GM21529 (cell line): ENCODE results near the gene MLLT3.
A peak's percentile ranks its signal among the peaks of the same experiment; 100 is the strongest.

Experiments
- ATAC-seq: cut with Tn5 transposase; IDR thresholded peaks from one replicate; pipeline ENCODE4 v1.9.1; 2021; ENCODE audit not compliant: unreplicated experiment

Gene MLLT3

DNA sequence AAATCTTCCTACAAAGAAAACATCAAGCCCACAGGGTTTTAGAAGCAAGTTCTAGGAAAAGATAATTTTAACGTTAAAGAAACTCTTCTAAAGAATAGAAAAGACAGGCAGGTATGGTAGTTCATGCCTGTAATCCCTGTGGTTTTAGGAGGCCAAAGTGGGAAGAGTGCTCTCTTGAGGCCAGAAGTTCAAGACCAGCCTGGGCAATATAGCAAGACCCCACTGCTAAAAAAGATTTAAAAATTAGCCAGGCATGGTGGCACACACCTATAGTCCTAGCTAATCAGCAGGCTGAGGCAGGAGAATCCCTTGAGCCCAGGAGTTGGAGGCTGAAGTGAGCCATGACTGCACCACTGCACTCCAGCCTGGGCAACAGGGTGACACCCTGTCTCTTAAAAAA is 193.3 kb downstream of the MLLT3 start:
- ATAC-seq, result no peak

- no peak for ATAC-seq
Measured at GRCh38 chr9:20427359-20427758, 194.9 kb downstream of the MLLT3 start.

DNA sequence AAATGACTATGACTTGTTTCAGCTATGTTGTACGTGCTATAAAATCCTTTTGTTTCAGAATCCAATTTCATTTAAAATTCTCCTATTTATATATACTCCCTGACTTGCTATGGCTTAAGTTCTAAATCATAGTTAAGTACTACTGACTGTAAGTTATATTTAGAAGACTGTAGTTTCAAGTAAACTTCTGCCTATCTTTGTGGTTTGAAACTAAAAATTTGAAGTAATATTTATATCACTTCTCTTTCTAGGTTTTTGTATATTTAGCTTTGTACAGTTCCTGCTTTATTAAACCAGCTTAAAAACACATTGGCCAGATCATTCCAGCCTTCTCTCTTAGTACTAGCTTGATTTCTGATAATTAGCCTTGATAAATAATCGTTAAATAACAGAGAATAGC is 196.3 kb downstream of the MLLT3 start:
- peak; percentile 87 for ATAC-seq

DNA sequence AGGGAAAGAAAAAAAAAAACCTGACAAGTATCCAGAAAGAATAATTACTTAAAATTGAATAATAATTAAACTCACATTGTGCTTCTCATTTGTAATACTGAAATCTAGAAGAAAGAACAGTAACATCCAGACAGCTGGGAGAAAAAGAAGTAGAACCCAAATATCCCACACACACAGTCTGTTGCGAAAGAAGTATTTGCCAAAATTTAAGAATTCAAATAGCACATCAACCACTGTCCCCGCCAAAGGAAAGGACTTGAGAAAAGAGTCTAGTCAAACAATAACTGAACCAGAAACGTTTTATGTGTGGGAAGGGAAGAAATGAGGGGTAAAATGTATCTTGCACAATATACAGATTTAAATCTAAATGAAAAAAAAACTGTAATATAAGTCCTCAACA is 202.8 kb downstream of the MLLT3 start:
- no peak for ATAC-seq

- no peak for ATAC-seq
Measured at GRCh38 chr9:20418485-20418884, 203.8 kb downstream of the MLLT3 start.

- ATAC-seq, result no peak
Measured at GRCh38 chr9:20417373-20418080, 204.8 kb downstream of the MLLT3 start.

DNA sequence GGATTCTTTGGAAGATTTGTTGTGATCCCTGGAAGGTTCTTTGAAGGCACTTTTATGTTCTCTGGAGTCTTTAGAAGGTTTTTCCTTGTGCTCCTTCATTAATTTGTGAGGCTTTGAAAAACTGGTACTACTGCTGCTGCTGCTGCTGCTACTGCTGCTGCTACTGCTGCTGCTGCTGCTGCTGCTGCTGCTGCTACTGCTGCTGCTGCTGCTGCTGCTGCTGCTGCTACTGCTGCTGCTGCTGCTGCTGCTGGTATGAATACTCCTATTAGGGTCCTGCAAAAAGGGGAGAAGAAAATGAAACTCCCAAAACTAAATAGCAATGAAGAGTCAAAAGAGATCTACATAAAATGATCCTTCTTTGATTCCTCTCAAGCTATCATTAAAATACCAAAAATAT is 208.1 kb downstream of the MLLT3 start:
- no peak for ATAC-seq

DNA sequence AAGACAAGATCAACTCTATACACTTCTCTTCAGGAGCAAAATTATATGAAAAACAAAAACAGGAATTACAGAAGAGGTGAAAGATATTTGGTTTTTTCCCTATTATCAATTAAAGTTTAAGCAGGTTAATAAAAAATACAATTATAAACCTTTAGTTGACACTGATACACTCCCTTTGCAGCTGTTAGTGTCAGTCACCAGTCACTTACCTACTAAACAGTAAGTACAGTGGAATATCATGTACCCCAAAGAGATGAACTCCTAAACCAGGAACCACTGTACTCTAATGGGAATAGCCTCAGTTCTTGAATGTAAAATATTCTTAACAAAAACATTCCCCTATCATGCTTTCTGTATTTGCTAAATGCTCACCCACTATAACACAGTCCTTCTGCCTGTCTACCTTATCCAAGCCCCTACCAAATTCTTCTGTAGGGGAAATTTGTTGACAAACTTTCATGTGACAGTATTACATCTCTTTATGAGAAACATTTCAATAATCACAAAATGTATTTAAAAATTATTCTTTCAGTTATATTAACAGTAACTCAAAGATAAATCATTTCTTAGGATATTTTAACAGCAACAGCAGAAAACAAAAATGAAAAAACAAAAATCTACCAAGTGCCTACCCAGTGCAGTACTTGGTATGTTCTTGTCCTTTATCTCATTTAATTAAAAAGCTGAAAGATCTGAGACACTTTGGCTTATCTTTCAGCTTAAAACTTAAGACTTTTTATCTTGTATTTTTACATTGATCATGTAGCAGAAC is 212.8 kb downstream of the MLLT3 start:
- ATAC-seq, result no peak

- ATAC-seq, result no peak
Measured at GRCh38 chr9:20408513-20408912, 213.8 kb downstream of the MLLT3 start.

GRCh38 chr9:20407013-20407412 is 215.3 kb downstream of the MLLT3 start:
- ATAC-seq, result no peak

- no peak for ATAC-seq
Measured at GRCh38 chr9:20406344-20406743, 216.0 kb downstream of the MLLT3 start.

DNA sequence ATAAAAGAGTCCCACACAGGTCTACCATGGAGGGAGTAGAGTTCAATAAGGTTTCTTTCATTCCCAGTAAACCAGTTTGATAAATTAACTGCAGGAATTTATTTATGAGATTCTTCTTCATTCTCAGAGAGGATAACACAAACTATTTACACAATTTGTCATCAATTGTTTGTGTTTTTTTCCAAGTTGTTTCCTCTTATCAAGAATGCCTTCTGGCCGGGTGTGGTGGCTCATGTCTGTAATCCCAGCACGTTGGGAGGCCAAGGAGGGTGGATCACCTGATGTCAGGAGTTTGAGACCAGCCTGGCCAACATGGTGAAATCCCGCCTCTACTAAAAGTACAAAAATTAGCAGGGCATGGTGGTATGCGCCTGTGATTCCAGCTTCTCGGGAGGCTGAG is 216.7 kb downstream of the MLLT3 start:
- no peak for ATAC-seq

DNA sequence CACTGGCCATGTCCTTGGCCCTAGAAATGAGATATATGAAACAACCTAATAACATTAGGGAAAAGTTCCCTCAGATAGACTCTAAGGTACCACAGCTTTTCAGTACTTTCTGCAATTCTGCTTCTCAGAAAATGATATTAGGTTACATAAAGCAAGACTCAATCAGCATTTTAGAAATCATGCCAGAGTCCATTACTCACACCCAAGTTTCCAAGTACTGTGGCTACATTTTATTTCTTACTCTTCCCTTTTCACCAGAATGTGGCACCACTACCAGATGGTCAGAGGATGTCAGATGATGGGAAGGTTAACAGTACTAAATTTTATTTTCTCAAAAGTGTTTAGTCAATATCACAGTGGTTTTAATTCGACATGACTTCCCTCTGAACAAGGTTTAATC is 217.2 kb downstream of the MLLT3 start:
- ATAC-seq, result no peak

- ATAC-seq, result no peak
Measured at GRCh38 chr9:20404192-20404813, 218.0 kb downstream of the MLLT3 start.

GRCh38 chr9:20403346-20403745 is 219.0 kb downstream of the MLLT3 start:
- no peak for ATAC-seq

DNA sequence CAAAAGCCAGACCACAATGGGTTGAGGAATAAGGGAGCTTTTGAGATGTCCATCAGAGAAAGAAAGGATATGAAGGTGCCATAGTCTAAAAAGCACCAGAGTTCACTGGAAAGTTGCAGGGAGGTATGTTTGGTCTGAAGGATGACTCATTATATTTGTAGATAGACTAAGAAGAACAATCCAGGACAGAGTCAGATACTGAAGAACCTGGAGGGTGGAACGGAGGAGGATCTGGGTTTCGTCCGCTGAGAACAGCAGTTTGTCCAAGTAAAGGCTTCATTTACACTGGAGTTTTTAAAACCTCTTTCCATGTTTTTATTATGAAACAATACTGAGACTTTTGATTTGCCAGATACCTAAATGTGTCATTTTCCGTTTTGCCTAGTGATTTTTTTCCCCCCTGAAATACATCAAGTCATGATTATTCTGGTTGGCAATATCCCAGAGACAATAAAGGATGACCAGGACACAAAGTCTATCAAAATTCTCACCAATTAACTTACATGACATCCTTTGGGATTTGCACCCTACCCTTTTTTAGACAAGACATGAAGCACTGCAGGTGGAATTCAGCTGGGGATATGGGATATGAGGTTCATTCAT is 219.9 kb downstream of the MLLT3 start:
- no peak for ATAC-seq

DNA sequence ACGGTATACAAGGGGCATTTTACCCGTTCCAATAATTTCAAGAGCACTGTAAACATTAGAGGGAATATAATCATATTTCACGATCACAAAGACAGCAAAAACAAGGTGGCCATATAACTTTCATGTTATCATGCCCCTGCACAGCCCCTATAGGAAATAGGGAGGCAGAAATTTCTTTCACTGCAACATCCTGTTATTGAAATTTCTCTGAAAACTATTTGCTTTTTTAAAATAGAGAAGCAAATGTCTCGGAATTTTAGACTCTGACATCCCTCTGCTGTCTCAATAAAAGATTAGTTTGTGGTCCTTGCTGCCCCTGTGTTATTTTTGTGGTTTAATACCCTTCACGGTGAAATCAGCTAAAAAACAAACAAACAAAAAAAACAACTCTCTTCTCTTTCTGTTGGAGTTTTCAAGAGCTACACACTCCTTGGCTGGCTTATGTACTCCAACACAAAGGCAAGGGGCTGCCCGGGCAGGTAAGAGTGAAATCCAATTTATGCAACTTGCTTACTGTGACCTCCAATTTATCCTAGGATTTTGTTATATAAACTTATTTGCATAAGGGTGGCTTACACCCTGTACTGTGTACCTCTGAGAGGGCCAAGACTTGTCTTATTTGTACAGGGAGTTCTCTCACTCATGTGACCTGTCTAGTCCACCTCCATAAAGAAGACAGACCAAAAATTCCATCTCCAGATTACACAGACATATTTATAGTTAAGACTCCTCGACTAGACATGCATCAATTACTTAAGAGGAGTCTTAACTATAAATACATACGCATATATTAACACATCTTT is 223.6 kb downstream of the MLLT3 start:
- ATAC-seq, result no peak

DNA sequence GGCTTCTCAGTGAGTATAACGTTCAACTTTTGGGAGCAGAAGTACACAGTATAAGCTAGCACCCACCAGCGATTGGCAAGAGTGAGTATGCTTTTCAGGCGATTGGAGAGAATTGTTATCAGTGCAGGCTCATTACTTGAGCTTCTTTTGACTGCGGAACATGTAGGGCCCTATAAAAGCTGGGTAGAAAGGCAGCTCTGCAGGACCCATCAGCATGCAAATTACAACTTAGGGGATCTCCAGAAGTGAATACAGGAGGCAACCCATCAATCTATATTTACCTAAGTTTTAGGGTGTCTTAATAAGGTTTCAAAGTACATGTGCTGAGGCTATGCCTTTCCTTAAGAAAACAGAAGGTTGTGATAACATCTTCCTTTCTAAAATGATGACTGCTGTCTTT is 225.0 kb downstream of the MLLT3 start:
- ATAC-seq, result no peak

GRCh38 chr9:20396509-20396908 is 225.8 kb downstream of the MLLT3 start:
- no peak for ATAC-seq

DNA sequence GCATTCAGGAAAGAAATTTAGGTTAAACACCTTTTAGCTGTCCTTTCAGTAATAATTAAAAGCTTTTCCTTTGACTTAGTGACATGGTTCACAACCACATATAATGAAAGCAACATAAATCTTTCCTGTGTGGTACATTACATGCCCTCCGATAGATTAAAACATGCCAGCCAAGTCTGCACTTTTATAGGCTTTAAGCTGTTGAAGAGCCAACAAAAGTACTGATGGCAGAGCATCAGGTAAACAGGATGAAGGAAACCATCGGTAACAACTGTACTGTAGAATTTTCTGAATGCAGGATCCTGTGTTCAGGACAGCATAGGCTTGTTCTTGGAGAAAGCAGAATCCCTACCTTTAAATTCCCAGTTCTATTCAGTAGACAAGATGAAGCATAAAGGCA is 226.6 kb downstream of the MLLT3 start:
- no peak for ATAC-seq

- ATAC-seq, result no peak
Measured at GRCh38 chr9:20394969-20395368, 227.3 kb downstream of the MLLT3 start.
